HCT116 (cell line): ENCODE data around the gene SLC39A13. TPM values are rescaled to one million over a fixed set of nuclear protein-coding genes. Genes with fewer than 3 reads are reported as not detected.

Experiments
- ATAC-seq: fragments of 200-7000 bp; cut with Tn5 transposase; 2 replicates; pipeline ENCODE4 v1.9.1; 2020; ENCODE audit warnings: mild to moderate bottlenecking, moderate library complexity
- BruUV-seq: library from RNA; stranded (reverse); fragments of 400-500 nt; replicated peaks from 2 replicates; lab custom pipeline; 2021; lab: Mats Ljungman, UMichigan
- CTCF ChIA-PET: fragments of 300-600 bp; sonication (Branson Sonifier 250); formaldehyde crosslinking; loops from one replicate; lab custom pipeline; 2021; ENCODE audit warnings: antibody characterized with exemption; lab: Charles Lee
- POLR2A ChIA-PET: fragments of 300-600, 350-600 bp; sonication (Branson Sonifier 250); formaldehyde crosslinking; loops from one replicate; lab custom pipeline; 2021; ENCODE audit warnings: antibody characterized with exemption; lab: Charles Lee
- RAD21 ChIA-PET, 2 experiments: fragments of 300-600 bp; sonication (Branson Sonifier 250); formaldehyde crosslinking; loops; one replicate each; lab custom pipeline; 2023; ENCODE audit warnings: low total read pairs in 2 of 2; ENCODE audit not compliant: uncharacterized antibody in 2 of 2, unreplicated experiment in 2 of 2, low non-redundant PET in 1 of 2; lab: Charles Lee
- DNase-seq: peaks from one replicate; pipeline ENCODE4 v3.0.0-alpha.2; 2010; ENCODE audit warnings: low read depth, low spot score
- H2AFZ ChIP-seq: fragments of 200-600 bp; shearing (Covaris generic), sonication (generic); 2 replicates; pipeline ENCODE4 v1.6.1; 2017; ENCODE audit warnings: low read depth, mixed run types, mixed read lengths, antibody characterized with exemption, low read length; ENCODE audit not compliant: poor library complexity, severe bottlenecking
- H3K27ac ChIP-seq: 2 replicates; pipeline ENCODE4 v1.5.1; 2012; ENCODE audit warnings: low read depth, low read length
- H3K27me3 ChIP-seq: fragments of 200-600 bp; sonication (generic); 2 replicates; pipeline ENCODE4 v1.6.1; 2016; ENCODE audit warnings: mixed run types, low read length, mixed read lengths; ENCODE audit not compliant: insufficient read depth
- H3K36me3 ChIP-seq, 2 experiments: fragments of 200-500 bp in 1 of 2; fragments of 200-600 bp in 1 of 2; sonication (Bioruptor generic) in 1 of 2; sonication (generic) in 1 of 2; 2 replicates each; pipeline versions ENCODE4 v1.5.1 to v1.6.1; 2014 to 2016; ENCODE audit warnings: low read length in 2 of 2, inconsistent platforms in 1 of 2, mixed read lengths in 1 of 2, mixed run types in 1 of 2; ENCODE audit not compliant: insufficient read depth in 2 of 2, control insufficient read depth in 1 of 2
- H3K4me1 ChIP-seq, 2 experiments: fragments of 200-600 bp in 1 of 2; sonication (generic) in 1 of 2; 2 replicates each; pipeline versions ENCODE4 v1.5.1 to v1.6.1; 2012 to 2017; ENCODE audit warnings: low read length in 2 of 2, inconsistent platforms in 1 of 2, mild to moderate bottlenecking in 1 of 2, mixed read lengths in 1 of 2, mixed run types in 1 of 2, moderate library complexity in 1 of 2; ENCODE audit not compliant: insufficient read depth in 2 of 2, control insufficient read depth in 1 of 2
- H3K4me2 ChIP-seq: fragments of 200-600 bp; sonication (generic); 2 replicates; pipeline ENCODE4 v1.6.1; 2017; ENCODE audit warnings: mixed run types, low read length, mixed read lengths
- H3K4me3 ChIP-seq, 2 experiments: fragments of 200-600 bp in 1 of 2; sonication (generic) in 1 of 2; replicated peaks in 1 of 2; 2 replicates each; pipeline ENCODE4 v1.5.1; 2011 to 2016; ENCODE audit warnings: low read length in 2 of 2, control low read depth in 1 of 2, low read depth in 1 of 2, mild to moderate bottlenecking in 1 of 2, mixed read lengths in 1 of 2, mixed run types in 1 of 2
- H3K79me2 ChIP-seq: fragments of 200-600 bp; sonication (generic); 2 replicates; pipeline ENCODE4 v1.6.1; 2017; ENCODE audit warnings: mild to moderate bottlenecking, mixed run types, low read length, moderate library complexity, mixed read lengths; ENCODE audit not compliant: insufficient read depth
- H3K9ac ChIP-seq: fragments of 200-600 bp; sonication (generic); 2 replicates; pipeline ENCODE4 v1.6.1; 2016; ENCODE audit warnings: low read length, mixed read lengths
- H3K9me2 ChIP-seq: fragments of 200-600 bp; sonication (generic), shearing (Covaris generic); 2 replicates; pipeline ENCODE4 v1.6.1; 2017; ENCODE audit warnings: mixed run types, mild to moderate bottlenecking, moderate library complexity; ENCODE audit not compliant: insufficient read depth
- H3K9me3 ChIP-seq, 2 experiments: fragments of 200-500 bp in 1 of 2; fragments of 200-600 bp in 1 of 2; sonication (Bioruptor generic) in 1 of 2; sonication (generic) in 1 of 2; 2 replicates each; pipeline ENCODE4 v1.6.1; 2014 to 2017; ENCODE audit warnings: low read length in 2 of 2, mixed read lengths in 2 of 2, inconsistent platforms in 1 of 2, low read depth in 1 of 2, mild to moderate bottlenecking in 1 of 2, mixed run types in 1 of 2, moderate library complexity in 1 of 2; ENCODE audit not compliant: control insufficient read depth in 1 of 2, insufficient read depth in 1 of 2
- H4K20me1 ChIP-seq: fragments of 200-600 bp; sonication (generic), shearing (Covaris generic); 2 replicates; pipeline ENCODE4 v1.6.1; 2017; ENCODE audit warnings: mixed run types, mild to moderate bottlenecking, moderate library complexity; ENCODE audit not compliant: insufficient read depth
- CBX3 ChIP-seq: IDR thresholded peaks from 2 replicates; pipeline ENCODE4 v1.6.1; 2012; ENCODE audit warnings: low read depth
- POLR2AphosphoS5 ChIP-seq: IDR thresholded peaks from 2 replicates; pipeline ENCODE4 v1.6.1; 2011; ENCODE audit warnings: mild to moderate bottlenecking, low read depth, low read length, moderate library complexity
- intact Hi-C: fragments of 100-400 bp; cut with micrococcal nuclease; formaldehyde crosslinking; loops from 2 replicates; pipeline ENCODE4 v1.10.0; 2022
- total RNA-seq: library from RNA; stranded (reverse); gene quantifications from one replicate; pipeline ENCODE4 v1.2.1, GENCODE V29; 2021; ENCODE audit not compliant: unreplicated experiment
- TF ChIP-seq, protein P1 (sequence below), 3 experiments: fragments of 200-600 bp in 1 of 3; sonication (generic) in 1 of 3; IDR thresholded peaks in 2 of 3; conservative IDR thresholded peaks in 1 of 3; 2 replicates each; pipeline ENCODE4 v1.5.1; 2012 to 2017; ENCODE audit warnings: low read depth in 2 of 3, low read length in 2 of 3, antibody characterized with exemption in 1 of 3, borderline replicate concordance in 1 of 3, control low read depth in 1 of 3, mild to moderate bottlenecking in 1 of 3, mixed read lengths in 1 of 3, mixed run types in 1 of 3, moderate library complexity in 1 of 3; ENCODE audit not compliant: insufficient read depth in 1 of 3

The SLC39A13 gene
- total RNA-seq, 1 experiment from 2014 or later, result 23.9 TPM

GRCh38 chr11:47393163-47394049, 15.0 kb upstream of the SLC39A13 start:
- Histone ChIP-seq H3K4me3 (no peak overlapping the region), H3K27me3 (no peaks in the 10 kb centered on the region), H3K4me1 (no peaks in the 10 kb centered on the region), H3K27ac (no peak overlapping the region), H2AFZ (no peak overlapping the region), H3K9ac (no peak overlapping the region), H3K36me3 (no peaks in the 10 kb centered on the region), H3K9me3 (no peaks in the 10 kb centered on the region), H3K9me2 (no peaks in the 10 kb centered on the region), H3K4me2 (no peak overlapping the region)
- ChIA-PET RAD21 (no interaction called here), CTCF (interaction anchor here (1.3 kb wide), 1 partner anchor 19 kb away, joined by 7 read pairs; no protein-coding TSS in a partner anchor)
- no peak for DNase-seq
- TF ChIP-seq, protein P1, sequence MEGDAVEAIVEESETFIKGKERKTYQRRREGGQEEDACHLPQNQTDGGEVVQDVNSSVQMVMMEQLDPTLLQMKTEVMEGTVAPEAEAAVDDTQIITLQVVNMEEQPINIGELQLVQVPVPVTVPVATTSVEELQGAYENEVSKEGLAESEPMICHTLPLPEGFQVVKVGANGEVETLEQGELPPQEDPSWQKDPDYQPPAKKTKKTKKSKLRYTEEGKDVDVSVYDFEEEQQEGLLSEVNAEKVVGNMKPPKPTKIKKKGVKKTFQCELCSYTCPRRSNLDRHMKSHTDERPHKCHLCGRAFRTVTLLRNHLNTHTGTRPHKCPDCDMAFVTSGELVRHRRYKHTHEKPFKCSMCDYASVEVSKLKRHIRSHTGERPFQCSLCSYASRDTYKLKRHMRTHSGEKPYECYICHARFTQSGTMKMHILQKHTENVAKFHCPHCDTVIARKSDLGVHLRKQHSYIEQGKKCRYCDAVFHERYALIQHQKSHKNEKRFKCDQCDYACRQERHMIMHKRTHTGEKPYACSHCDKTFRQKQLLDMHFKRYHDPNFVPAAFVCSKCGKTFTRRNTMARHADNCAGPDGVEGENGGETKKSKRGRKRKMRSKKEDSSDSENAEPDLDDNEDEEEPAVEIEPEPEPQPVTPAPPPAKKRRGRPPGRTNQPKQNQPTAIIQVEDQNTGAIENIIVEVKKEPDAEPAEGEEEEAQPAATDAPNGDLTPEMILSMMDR (IDR thresholded peaks at IDR 0.05 in 2 of 3, conservative IDR thresholded peaks at IDR 0.05 in 1 of 3; ENCODE audit: borderline replicate concordance in 1 of 3, insufficient read depth in 1 of 3, low read depth in 2 of 3, low read length in 2 of 3), result no peak
- TF ChIP-seq CBX3, result no peak
- TF ChIP-seq, all 23 proteins: peak for 0
- no peak for ATAC-seq
- POLR2A ChIA-PET, result no interaction called here
- Histone ChIP-seq H4K20me1 (no peaks in the 10 kb centered on the region), H3K79me2 (no peaks in the 10 kb centered on the region)
- no TSS peak for BruUV-seq
- intact Hi-C loops, result no loop called here

- ATAC-seq, result no peak
- DNase-seq, result no peak
- Histone ChIP-seq H3K27ac (no peak overlapping the region), H4K20me1 (no peaks in the 10 kb centered on the region), H3K4me2 (no peak overlapping the region), H3K4me3 (no peak overlapping the region), H3K27me3 (no peaks in the 10 kb centered on the region), H3K9me2 (no peaks in the 10 kb centered on the region), H3K9me3 (no peaks in the 10 kb centered on the region), H2AFZ (no peak overlapping the region), H3K9ac (no peak overlapping the region), H3K36me3 (no peaks in the 10 kb centered on the region), H3K79me2 (no peaks in the 10 kb centered on the region), H3K4me1 (no peaks in the 10 kb centered on the region)
- intact Hi-C loops, result no loop called here
- ChIA-PET CTCF (no interaction called here), POLR2A (no interaction called here), RAD21 (no interaction called here)
- BruUV-seq, result no TSS peak
- TF ChIP-seq POLR2AphosphoS5, result no peak
Observed at GRCh38 chr11:47394050-47394321, 14.4 kb upstream of the SLC39A13 start.
